Measurements from ENCODE around the gene NHLRC4.

- TF ChIP-seq CTCF (IDR thresholded peaks at IDR 0.05) (no peak), EZH2 (IDR thresholded peaks at IDR 0.05; ENCODE audit: borderline replicate concordance, insufficient read depth, low read depth, low read length, poor library complexity, severe bottlenecking) (no peak)
Measured at GRCh38 chr16:580946-581498, 14.2 kb downstream of the NHLRC4 start.
